ENCODE measurements around the gene GPR15LG. TPM values are rescaled to one million over a fixed set of nuclear protein-coding genes. Genes with fewer than 3 reads are reported as not detected.
"Not testable (repeated sequence)": the region's sequence is repeated elsewhere in the genome, so short reads cannot be mapped to it uniquely, and the experiment has no call there.

The GPR15LG gene
- total RNA-seq, 2 donors from 2014 or later, result not detected

DNA sequence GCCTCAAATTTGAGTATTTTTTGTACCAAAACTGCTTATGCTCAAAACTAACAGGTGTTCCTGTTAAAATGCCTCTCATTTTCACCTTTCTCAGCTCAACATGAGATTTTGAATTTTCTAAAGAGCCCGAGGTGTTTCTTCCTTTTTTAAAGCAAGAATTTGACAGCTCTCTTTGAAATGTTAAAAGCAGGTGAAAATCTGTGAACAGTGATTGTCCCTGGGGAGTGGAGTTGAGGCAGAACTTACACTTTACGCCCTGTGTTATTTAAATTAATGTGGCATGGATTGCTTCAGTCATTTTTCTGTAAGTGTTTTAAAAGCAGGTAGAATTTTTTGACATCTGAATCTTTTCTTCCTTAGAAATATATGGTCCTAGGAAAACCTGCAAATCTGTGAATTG is 9.2 kb upstream of the GPR15LG start:
- Histone ChIP-seq H3K9me3 (no peaks in the 10 kb centered on the region), H3K27ac (no peak overlapping the region), H3K27me3 (replicated peaks; ENCODE audit: insufficient read depth) (no peaks in the 10 kb centered on the region), H3K36me3 (no peaks in the 10 kb centered on the region), H3K4me3 (no peak overlapping the region), H3K4me1 (ENCODE audit: control insufficient read depth in 1 of 2, low read depth in 2 of 2) (no peaks in the 10 kb centered on the region)
- TF ChIP-seq, protein P1, sequence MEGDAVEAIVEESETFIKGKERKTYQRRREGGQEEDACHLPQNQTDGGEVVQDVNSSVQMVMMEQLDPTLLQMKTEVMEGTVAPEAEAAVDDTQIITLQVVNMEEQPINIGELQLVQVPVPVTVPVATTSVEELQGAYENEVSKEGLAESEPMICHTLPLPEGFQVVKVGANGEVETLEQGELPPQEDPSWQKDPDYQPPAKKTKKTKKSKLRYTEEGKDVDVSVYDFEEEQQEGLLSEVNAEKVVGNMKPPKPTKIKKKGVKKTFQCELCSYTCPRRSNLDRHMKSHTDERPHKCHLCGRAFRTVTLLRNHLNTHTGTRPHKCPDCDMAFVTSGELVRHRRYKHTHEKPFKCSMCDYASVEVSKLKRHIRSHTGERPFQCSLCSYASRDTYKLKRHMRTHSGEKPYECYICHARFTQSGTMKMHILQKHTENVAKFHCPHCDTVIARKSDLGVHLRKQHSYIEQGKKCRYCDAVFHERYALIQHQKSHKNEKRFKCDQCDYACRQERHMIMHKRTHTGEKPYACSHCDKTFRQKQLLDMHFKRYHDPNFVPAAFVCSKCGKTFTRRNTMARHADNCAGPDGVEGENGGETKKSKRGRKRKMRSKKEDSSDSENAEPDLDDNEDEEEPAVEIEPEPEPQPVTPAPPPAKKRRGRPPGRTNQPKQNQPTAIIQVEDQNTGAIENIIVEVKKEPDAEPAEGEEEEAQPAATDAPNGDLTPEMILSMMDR (IDR thresholded peaks at IDR 0.05), result no peak
- DNase-seq (ENCODE audit: low spot score) (no peak), ATAC-seq (ENCODE audit: insufficient number of reproducible peaks, low FRiP score, low read depth) (no peak)

DNA sequence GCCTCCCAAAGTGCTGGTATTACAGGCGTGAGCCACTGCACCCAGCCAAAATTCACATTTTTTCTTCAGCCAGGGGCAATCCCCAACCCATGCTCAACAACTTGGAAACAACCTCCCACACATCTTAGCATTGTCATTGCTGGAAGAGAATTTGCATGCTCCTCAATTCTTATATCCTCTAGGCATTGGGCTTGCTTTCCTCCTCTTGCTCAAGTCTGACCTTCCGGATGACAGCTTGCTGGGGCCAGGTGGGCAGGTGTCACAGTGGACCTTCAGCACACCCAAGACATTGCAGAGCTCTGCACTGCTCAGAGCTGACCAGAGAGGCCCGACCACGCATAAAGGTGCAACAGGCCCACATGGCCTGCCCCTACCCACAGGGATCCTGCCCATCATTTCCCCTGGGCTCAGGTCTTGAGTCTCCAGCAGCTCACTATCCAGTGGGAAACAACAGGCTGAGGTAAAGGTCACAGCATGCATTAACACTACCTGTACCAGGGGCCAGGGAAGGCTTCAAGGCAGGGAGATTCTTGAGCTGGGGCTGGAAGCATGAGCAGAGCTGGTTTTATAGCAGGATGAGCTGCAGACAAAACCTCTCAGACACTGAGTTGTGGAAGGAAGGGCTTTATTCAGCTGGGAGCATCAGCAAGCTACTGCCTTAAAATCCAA is 6.8 kb upstream of the GPR15LG start:
- H3K36me3 ChIP-seq, result no peaks in the 10 kb centered on the region
- no peaks in the 10 kb centered on the region for H3K4me1 ChIP-seq (ENCODE audit: control insufficient read depth in 1 of 2, low read depth in 2 of 2)
- H3K27ac ChIP-seq, result no peak overlapping the region
- H3K27me3 ChIP-seq (replicated peaks; ENCODE audit: insufficient read depth), result no peaks in the 10 kb centered on the region
- ATAC-seq (ENCODE audit: insufficient number of reproducible peaks, low FRiP score, low read depth), result no peak
- no peaks in the 10 kb centered on the region for H3K9me3 ChIP-seq
- H3K4me3 ChIP-seq, result no peak overlapping the region
- DNase-seq (ENCODE audit: low spot score), result no peak
- TF ChIP-seq, protein P1 (IDR thresholded peaks at IDR 0.05), result no peak

DNA sequence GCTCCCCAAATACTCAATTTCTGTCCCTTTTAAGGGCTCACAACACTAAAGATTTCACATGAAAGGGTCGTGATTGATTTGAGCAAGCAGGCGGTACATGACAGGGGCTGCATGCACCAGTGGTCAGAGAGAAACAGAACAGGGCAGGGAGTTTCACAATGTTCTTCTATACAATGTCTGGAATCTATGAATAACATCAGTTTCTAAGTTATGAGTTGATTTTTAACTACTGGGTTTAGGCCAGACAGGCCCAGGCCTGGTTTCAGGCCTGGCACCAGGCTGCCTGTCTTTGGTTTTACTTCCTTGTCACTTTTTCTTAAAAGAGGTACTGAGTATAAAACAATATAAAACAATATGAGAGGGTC is 6.3 kb upstream of the GPR15LG start:
- H3K36me3 ChIP-seq; H3K9me3 ChIP-seq; ATAC-seq (ENCODE audit: insufficient number of reproducible peaks, low FRiP score, low read depth); H3K27ac ChIP-seq; H3K27me3 ChIP-seq (replicated peaks; ENCODE audit: insufficient read depth); H3K4me3 ChIP-seq; H3K4me1 ChIP-seq (ENCODE audit: control insufficient read depth in 1 of 2, low read depth in 2 of 2); DNase-seq (ENCODE audit: low spot score): not testable (repeated sequence)

DNA sequence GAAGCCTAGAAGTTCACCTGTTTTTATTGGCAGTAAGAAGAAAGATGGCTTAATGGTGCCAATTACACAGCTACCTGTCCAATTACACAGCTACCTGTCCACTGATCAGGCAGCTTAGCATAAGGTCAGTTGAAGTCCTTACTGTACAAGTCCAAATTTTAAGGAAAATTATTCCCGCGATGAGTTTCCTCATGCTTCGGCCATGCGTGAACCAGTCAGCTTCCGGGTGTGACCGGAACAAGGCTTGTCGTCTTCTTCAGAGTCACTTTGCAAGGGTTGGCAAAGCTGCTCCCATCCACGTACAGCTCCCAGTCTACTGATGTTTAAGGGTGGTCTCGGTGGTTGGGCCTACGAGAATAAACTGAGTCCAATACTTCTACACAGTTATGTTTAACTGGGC is 5.2 kb upstream of the GPR15LG start:
- ATAC-seq (ENCODE audit: insufficient number of reproducible peaks, low FRiP score, low read depth); H3K4me3 ChIP-seq; DNase-seq (ENCODE audit: low spot score); H3K27ac ChIP-seq; H3K36me3 ChIP-seq; H3K27me3 ChIP-seq (replicated peaks; ENCODE audit: insufficient read depth); H3K9me3 ChIP-seq; H3K4me1 ChIP-seq (ENCODE audit: control insufficient read depth in 1 of 2, low read depth in 2 of 2): not testable (repeated sequence)

DNA sequence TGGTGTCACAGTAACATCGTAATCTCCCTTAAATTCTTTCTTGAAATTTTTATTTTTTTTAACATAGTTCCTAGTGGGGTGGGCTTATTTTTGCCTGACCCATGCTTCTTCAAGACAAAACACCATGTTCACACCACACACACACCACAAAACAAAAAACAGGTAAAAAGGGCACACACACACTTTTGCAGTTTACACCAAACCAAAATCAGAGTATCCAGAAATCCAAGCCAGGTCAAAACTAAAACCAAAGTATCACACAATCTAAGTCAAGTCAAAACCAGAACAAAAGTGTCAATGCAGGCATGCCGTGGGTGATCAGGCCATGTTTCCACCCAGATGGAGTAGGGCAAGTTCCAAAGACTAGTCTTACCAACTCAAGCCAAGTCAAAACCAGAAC is 2.4 kb upstream of the GPR15LG start:
- not testable (repeated sequence) for ATAC-seq (ENCODE audit: insufficient number of reproducible peaks, low FRiP score, low read depth); DNase-seq (ENCODE audit: low spot score)

DNA sequence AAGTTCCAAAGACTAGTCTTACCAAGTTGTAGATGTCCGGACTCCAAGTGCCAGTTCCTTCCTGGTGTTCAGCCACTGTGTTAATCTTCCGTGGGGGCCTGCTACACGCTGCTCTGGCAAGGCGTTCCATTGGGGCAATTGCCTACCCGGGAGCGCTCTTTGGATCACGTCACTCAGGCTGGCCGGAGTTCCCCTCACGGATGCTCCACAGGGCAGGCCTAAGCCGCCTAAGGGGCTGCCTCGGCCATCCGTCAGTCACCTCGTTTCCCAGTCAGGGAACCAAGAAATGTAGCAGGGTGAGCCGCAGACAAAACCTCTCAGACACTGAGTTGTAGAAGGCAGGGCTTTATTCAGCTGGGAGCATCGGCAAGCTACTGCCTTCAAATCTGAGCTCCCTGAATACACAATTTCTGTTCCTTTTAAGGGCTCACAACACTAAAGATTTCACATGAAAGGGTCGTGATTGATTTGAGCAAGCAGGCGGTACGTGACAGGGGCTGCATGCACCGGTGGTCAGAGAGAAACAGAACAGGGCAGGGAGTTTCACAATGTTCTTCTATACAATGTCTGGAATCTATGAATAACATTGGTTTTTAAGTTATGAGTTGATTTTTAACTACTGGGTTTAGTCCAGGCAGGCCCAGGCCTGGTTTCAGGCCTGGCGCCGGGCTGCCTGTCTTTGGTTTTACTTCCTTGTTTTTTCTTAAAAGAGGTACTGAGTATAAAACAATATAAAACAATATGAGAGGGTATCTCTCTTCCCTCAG is 1.7 kb upstream of the GPR15LG start:
- not testable (repeated sequence) for H3K4me1 ChIP-seq (ENCODE audit: control insufficient read depth in 1 of 2, low read depth in 2 of 2); H3K9me3 ChIP-seq; H3K27me3 ChIP-seq (replicated peaks; ENCODE audit: insufficient read depth); H3K27ac ChIP-seq; H3K4me3 ChIP-seq; ATAC-seq (ENCODE audit: insufficient number of reproducible peaks, low FRiP score, low read depth); H3K36me3 ChIP-seq; DNase-seq (ENCODE audit: low spot score)

More for the DNA sequence above, 2.4 kb upstream of the GPR15LG start:
- H3K27me3 ChIP-seq (replicated peaks; ENCODE audit: insufficient read depth); H3K36me3 ChIP-seq; H3K4me1 ChIP-seq (ENCODE audit: control insufficient read depth in 1 of 2, low read depth in 2 of 2); H3K4me3 ChIP-seq; H3K9me3 ChIP-seq; H3K27ac ChIP-seq: not testable (repeated sequence)

DNA sequence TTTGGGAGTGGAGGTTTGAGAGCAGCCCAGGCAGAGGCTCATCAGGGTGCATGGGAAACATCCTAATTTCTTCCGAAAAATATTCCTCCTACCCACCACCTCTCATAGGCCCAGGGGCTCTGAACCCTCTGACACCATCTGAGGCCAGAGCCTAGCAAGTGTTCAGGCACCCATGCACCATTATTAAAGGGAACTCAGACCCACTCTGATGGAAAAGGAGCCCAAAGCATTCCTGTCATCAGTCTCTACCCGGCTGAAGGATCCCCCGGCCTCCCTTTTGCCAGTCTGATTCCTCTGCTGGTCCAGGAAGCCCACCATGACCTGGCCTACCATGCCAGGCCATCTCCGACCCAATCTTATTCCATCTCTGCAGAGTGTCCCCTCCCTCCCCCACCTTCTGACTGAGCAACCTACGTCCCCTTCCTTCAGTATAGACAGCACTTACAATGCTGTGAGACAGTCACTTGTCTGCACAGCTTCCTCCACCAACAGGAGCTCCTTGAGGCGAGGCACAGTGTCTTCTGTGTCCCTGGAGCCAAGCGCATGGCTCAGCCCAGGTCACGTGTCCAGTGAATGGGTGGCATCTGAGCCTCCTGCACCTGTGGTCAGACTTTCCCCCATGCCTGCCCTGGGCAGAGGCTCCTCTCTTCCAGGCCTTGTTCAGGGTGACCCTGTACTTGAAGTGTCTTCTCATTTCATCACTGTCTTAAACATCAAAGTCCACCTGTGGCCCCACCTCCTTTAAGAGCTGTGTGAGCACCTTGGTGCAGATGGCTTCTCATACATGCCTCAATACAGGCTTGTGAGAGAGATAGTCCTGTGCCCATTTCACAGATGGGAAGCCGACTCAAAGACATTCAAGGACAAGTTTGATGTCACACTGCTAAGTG is 889 bp upstream of the GPR15LG start:
- TF ChIP-seq, protein P1 (IDR thresholded peaks at IDR 0.05), result no peak
- Histone ChIP-seq H3K27me3 (replicated peaks; ENCODE audit: insufficient read depth) (no peaks in the 10 kb centered on the region), H3K36me3 (no peaks in the 10 kb centered on the region), H3K9me3 (no peaks in the 10 kb centered on the region), H3K4me3 (no peak overlapping the region), H3K27ac (no peak overlapping the region), H3K4me1 (ENCODE audit: control insufficient read depth in 1 of 2, low read depth in 2 of 2) (no peaks in the 10 kb centered on the region)
- DNase-seq (ENCODE audit: low spot score) (no peak), ATAC-seq (ENCODE audit: insufficient number of reproducible peaks, low FRiP score, low read depth) (no peak)

Measured in thoracic aorta (tissue), 2 donors.